H1 (cell line): ENCODE data around the gene NRXN2. TPM values are rescaled to one million over a fixed set of nuclear protein-coding genes. Genes with fewer than 3 reads are reported as not detected.

Experiments
- CTCF ChIA-PET: fragments of 300-600 bp; sonication (Branson Sonifier 250); formaldehyde crosslinking; loops from one replicate; lab custom pipeline; 2021; ENCODE audit not compliant: partially characterized antibody; lab: Charles Lee
- POLR2A ChIA-PET: fragments of 300-600 bp; sonication (Branson Sonifier 250); formaldehyde crosslinking; loops from one replicate; lab custom pipeline; 2021; ENCODE audit warnings: inconsistent platforms; ENCODE audit not compliant: partially characterized antibody; lab: Charles Lee
- DNase-seq, 2 experiments: peaks; one replicate each; pipeline versions ENCODE4 v3.0.0 to v3.0.0-alpha.2; 2010 to 2022; ENCODE audit warnings: low spot score in 2 of 2, low read depth in 1 of 2, mixed read lengths in 1 of 2
- FAIRE-seq: peaks from 2 replicates; lab custom pipeline; 2011; peaks lifted over from hg19 to GRCh38; lab: Jason Lieb, UNC
- H2AFZ ChIP-seq: 2 replicates; pipeline ENCODE4 v1.8.1; 2012; ENCODE audit warnings: low read length, inconsistent platforms
- H2AK5ac ChIP-seq: 2 replicates; pipeline ENCODE4 v1.6.1; 2013; ENCODE audit warnings: low read depth, low read length
- H2BK120ac ChIP-seq: replicated peaks from 2 replicates; pipeline ENCODE3; 2013; ENCODE audit warnings: low read depth, low read length, inconsistent platforms
- H2BK12ac ChIP-seq: 2 replicates; pipeline ENCODE4 v1.6.1; 2013; ENCODE audit warnings: low read depth, low read length
- H2BK15ac ChIP-seq: 2 replicates; pipeline ENCODE4 v1.6.1; 2013; ENCODE audit warnings: low read length
- H2BK20ac ChIP-seq: 2 replicates; pipeline ENCODE4 v1.6.1; 2013; ENCODE audit warnings: low read length
- H2BK5ac ChIP-seq: 2 replicates; pipeline ENCODE4 v1.6.1; 2013; ENCODE audit warnings: low read depth, low read length
- H3K14ac ChIP-seq: 2 replicates; pipeline ENCODE4 v1.6.1; 2013; ENCODE audit warnings: inconsistent platforms; ENCODE audit not compliant: insufficient read length
- H3K18ac ChIP-seq: 2 replicates; pipeline ENCODE4 v1.6.1; 2013; ENCODE audit warnings: low read length; ENCODE audit errors: extremely low read depth
- H3K23ac ChIP-seq: 2 replicates; pipeline ENCODE4 v1.6.1; 2013; ENCODE audit warnings: inconsistent platforms; ENCODE audit not compliant: insufficient read length
- H3K23me2 ChIP-seq: 2 replicates; pipeline ENCODE4 v1.6.1; 2013; ENCODE audit warnings: low read depth, low read length
- H3K27ac ChIP-seq: 2 replicates; pipeline ENCODE4 v1.6.1; 2011; ENCODE audit warnings: low read depth, low read length, inconsistent platforms
- H3K27me3 ChIP-seq, 4 experiments: replicated peaks in 1 of 4; 1 replicate in 1 of 4; 2 replicates in 3 of 4; pipeline versions ENCODE4 v1.6.1 to v1.8.1; 2011 to 2013; ENCODE audit warnings: low read length in 3 of 4, mild to moderate bottlenecking in 3 of 4, inconsistent platforms in 2 of 4, mixed read lengths in 2 of 4, moderate library complexity in 1 of 4; ENCODE audit not compliant: control insufficient read depth in 3 of 4, insufficient read depth in 3 of 4; ENCODE audit errors: extremely low read depth in 1 of 4
- H3K36me3 ChIP-seq, 4 experiments: 2 replicates each; pipeline versions ENCODE4 v1.6.1 to v1.8.1; 2011 to 2013; ENCODE audit warnings: mild to moderate bottlenecking in 4 of 4, low read length in 3 of 4, moderate library complexity in 2 of 4, control low read depth in 1 of 4, inconsistent platforms in 1 of 4; ENCODE audit not compliant: insufficient read depth in 4 of 4, control insufficient read depth in 2 of 4
- H3K4ac ChIP-seq: replicated peaks from 2 replicates; pipeline ENCODE3; 2013; ENCODE audit warnings: low read length, low read depth, mixed read lengths, inconsistent platforms; ENCODE audit not compliant: insufficient read length
- H3K4me1 ChIP-seq, 4 experiments: replicated peaks in 1 of 4; 1 replicate in 1 of 4; 2 replicates in 3 of 4; pipeline versions ENCODE4 v1.6.1 to v1.8.1; 2011 to 2013; ENCODE audit warnings: low read length in 3 of 4, inconsistent platforms in 2 of 4, mixed read lengths in 1 of 4; ENCODE audit not compliant: insufficient read depth in 4 of 4, control insufficient read depth in 3 of 4
- H3K4me2 ChIP-seq, 2 experiments: 2 replicates each; pipeline versions ENCODE4 v1.6.1 to v1.8.1; 2011 to 2013; ENCODE audit warnings: low read depth in 2 of 2, low read length in 2 of 2, control low read depth in 1 of 2, inconsistent platforms in 1 of 2, mild to moderate bottlenecking in 1 of 2; ENCODE audit not compliant: insufficient read depth in 1 of 2
- H3K4me3 ChIP-seq, 4 experiments: fragments of 200-600, 300-600 bp in 1 of 4; sonication (generic), shearing (Covaris generic), sonication (Bioruptor Twin) in 1 of 4; 2 replicates each; pipeline versions ENCODE4 v1.5.1 to v1.8.1; 2011 to 2016; ENCODE audit warnings: low read length in 4 of 4, low read depth in 3 of 4, control low read depth in 2 of 4, inconsistent platforms in 2 of 4, mild to moderate bottlenecking in 2 of 4, mixed read lengths in 1 of 4, moderate library complexity in 1 of 4; ENCODE audit not compliant: insufficient read depth in 2 of 4; ENCODE audit errors: extremely low read depth in 1 of 4
- H3K56ac ChIP-seq: replicated peaks from 2 replicates; pipeline ENCODE3; 2013; ENCODE audit warnings: low read depth, mild to moderate bottlenecking, mixed read lengths, low read length, inconsistent platforms; ENCODE audit not compliant: insufficient read length
- H3K79me1 ChIP-seq: 2 replicates; pipeline ENCODE4 v1.6.1; 2013; ENCODE audit warnings: low read depth, low read length, control low read depth
- H3K79me2 ChIP-seq, 2 experiments: 2 replicates each; pipeline versions ENCODE4 v1.6.1 to v1.8.1; 2012 to 2013; ENCODE audit warnings: low read length in 2 of 2, mild to moderate bottlenecking in 2 of 2, inconsistent platforms in 1 of 2; ENCODE audit not compliant: insufficient read depth in 2 of 2, control insufficient read depth in 1 of 2
- H3K9ac ChIP-seq, 4 experiments: replicated peaks in 1 of 4; 1 replicate in 1 of 4; 2 replicates in 3 of 4; pipeline versions ENCODE4 v1.6.1 to v1.8.1; 2011 to 2013; ENCODE audit warnings: low read depth in 3 of 4, low read length in 3 of 4, control low read depth in 2 of 4, mild to moderate bottlenecking in 2 of 4, moderate library complexity in 2 of 4, inconsistent platforms in 1 of 4; ENCODE audit errors: extremely low read depth in 1 of 4
- H3K9me3 ChIP-seq, 2 experiments: 2 replicates each; pipeline versions ENCODE4 v1.6.1 to v1.8.1; 2012 to 2013; ENCODE audit warnings: mild to moderate bottlenecking in 2 of 2, moderate library complexity in 2 of 2, control low read depth in 1 of 2, inconsistent platforms in 1 of 2, low read depth in 1 of 2, low read length in 1 of 2, mixed read lengths in 1 of 2; ENCODE audit not compliant: insufficient read depth in 2 of 2
- H4K20me1 ChIP-seq, 2 experiments: replicated peaks in 1 of 2; 2 replicates each; pipeline versions ENCODE3 to v1.8.1; 2011 to 2013; ENCODE audit warnings: inconsistent platforms in 2 of 2, low read length in 2 of 2, mild to moderate bottlenecking in 1 of 2; ENCODE audit not compliant: insufficient read depth in 2 of 2, control insufficient read depth in 1 of 2
- H4K5ac ChIP-seq: 2 replicates; pipeline ENCODE4 v1.6.1; 2013; ENCODE audit warnings: low read length, low read depth, mixed read lengths, inconsistent platforms; ENCODE audit not compliant: insufficient read length
- H4K8ac ChIP-seq: 2 replicates; pipeline ENCODE4 v1.8.0; 2013; ENCODE audit warnings: mild to moderate bottlenecking, moderate library complexity, low read length, inconsistent platforms; ENCODE audit not compliant: insufficient read depth; ENCODE audit errors: extremely low read depth
- H4K91ac ChIP-seq: replicated peaks from 2 replicates; pipeline ENCODE3; 2013; ENCODE audit warnings: low read length, mixed read lengths, inconsistent platforms; ENCODE audit not compliant: insufficient read length
- CEBPB ChIP-seq: IDR thresholded peaks from 2 replicates; pipeline ENCODE4 v1.6.1; 2012; ENCODE audit warnings: low read depth, low read length
- CHD2 ChIP-seq: IDR thresholded peaks from 2 replicates; pipeline ENCODE4 v1.6.1; 2012; ENCODE audit warnings: low read length, improper control_type of control experiment
- CTCF ChIP-seq, 3 experiments: IDR thresholded peaks; 1 replicate in 2 of 3; 2 replicates in 1 of 3; pipeline versions ENCODE4 v1.5.1 to v1.6.1; 2011; ENCODE audit warnings: low read length in 3 of 3, mild to moderate bottlenecking in 3 of 3, inconsistent platforms in 2 of 3, low read depth in 1 of 3, moderate library complexity in 1 of 3; ENCODE audit not compliant: insufficient read depth in 1 of 3; ENCODE audit errors: control extremely low read depth in 1 of 3
- TAF7 ChIP-seq: optimal IDR thresholded peaks from 2 replicates; pipeline ENCODE3; 2011; ENCODE audit warnings: low read depth, mild to moderate bottlenecking, inconsistent platforms, low read length, moderate library complexity, borderline replicate concordance
- WGBS, 2 experiments: shearing (Covaris generic) in 1 of 2; methylation state at CpG; one replicate each; pipeline versions ENCODE4 v1.1.6 to v1.1.7; 2013 to 2015; ENCODE audit warnings: low lambda C conversion rate in 2 of 2, mixed read lengths in 2 of 2, inconsistent platforms in 1 of 2, low coverage in 1 of 2, missing lambda C conversion rate in 1 of 2; ENCODE audit not compliant: insufficient replicate concordance in 2 of 2, insufficient coverage in 1 of 2, insufficient read length in 1 of 2; ENCODE audit errors: extremely low coverage in 1 of 2, missing lambda C conversion rate in 1 of 2; 5-methylcytosine and 5-hydroxymethylcytosine counted together
- polyA plus RNA-seq, 7 experiments: library from polyadenylated mRNA; depleted of rRNA in 3 of 7; stranded (reverse) in 5 of 7; unstranded in 2 of 7; fragments of >200 nt in 5 of 7; fragments of 200-250 nt in 2 of 7; gene quantifications; 1 replicate in 5 of 7; 2 replicates in 1 of 7; 4 replicates in 1 of 7; pipeline versions ENCODE4 v1.2.1 to v1.2.3, GENCODE V29; 2011 to 2013; ENCODE audit warnings: missing spikeins in 2 of 7, mixed read lengths in 2 of 7
- total RNA-seq: library from RNA; stranded (reverse); fragmentation: NEBNext Ultra II Directional; extraction: Animal tissue kit (Norgen Biotek cat#: 25700); gene quantifications from 2 replicates; pipeline ENCODE4 v1.2.1, GENCODE V29; 2021

The NRXN2 gene
- total and polyA plus RNA-seq, 2 of the 8 experiments (the other 6 are each of a cell fraction or from before 2014, with no cell fraction given), result 1.3 to 11.5 TPM

- Histone ChIP-seq H2BK5ac (no peak overlapping the region), H2BK120ac (no peak overlapping the region), H3K79me1 (no peaks in the 10 kb centered on the region), H4K20me1 (peaks cover 0 to 3% of the 10 kb centered on the region in 2 experiments), H3K36me3 (no peaks in the 10 kb centered on the region), H2AFZ (no peak overlapping the region), H3K9ac (no peak overlapping the region), H3K27me3 (peaks cover 0 to 3% (median 0%) of the 10 kb centered on the region in 4 experiments; a peak in 3 of 7 replicates)
- 81% methylated on average over 2 of the region's 2 CpGs; no CpG with 5 or more reads in 1 of the 2 experiments for WGBS, 2 experiments
- no peak for DNase-seq
- POLR2A ChIA-PET, result no interaction called here
- TF ChIP-seq CTCF (IDR thresholded peaks at IDR 0.05; ENCODE audit: control extremely low read depth in 1 of 3, insufficient read depth in 1 of 3, low read depth in 1 of 3, low read length in 3 of 3) (no peak), TAF7 (no peak), CEBPB (no peak), CHD2 (no peak)
- TF ChIP-seq, all 59 proteins: peak for 0
- Histone ChIP-seq H3K4me2 (no peak overlapping the region), H2BK20ac (no peak overlapping the region), H3K14ac (no peak overlapping the region), H4K5ac (no peak overlapping the region), H3K27ac (no peak overlapping the region), H2AK5ac (no peak overlapping the region), H3K4me3 (no peak overlapping the region), H3K4ac (no peak overlapping the region), H3K18ac (no peak overlapping the region), H3K23ac (no peak overlapping the region), H2BK12ac (no peak overlapping the region), H3K56ac (no peak overlapping the region), H4K8ac (no peak overlapping the region), H3K79me2 (no peaks in the 10 kb centered on the region), H3K23me2 (no peaks in the 10 kb centered on the region; the same call in 1 of the 2 replicates), H3K9me3 (no peaks in the 10 kb centered on the region), H2BK15ac (no peak overlapping the region), H3K4me1 (peaks cover 0 to under 1% (median 0%) of the 10 kb centered on the region in 4 experiments; a peak in 1 of 7 replicates), H4K91ac (no peak overlapping the region)
- CTCF ChIA-PET, result interaction anchor here (0.7 to 12.7 kb wide), 9 partner anchors 8 to 66 kb away, joined by 3 to 101 read pairs (median 4); no protein-coding TSS in a partner anchor
- FAIRE-seq, result no peak
These were observed 50.1 kb downstream of the NRXN2 start for GRCh38 chr11:64672875-64673274.
